IPS DF 4.7 (cell line): ENCODE data around the gene CAVIN3.

Experiments
- DNase-seq: peaks from one replicate; pipeline ENCODE4 v3.0.0-alpha.2; 2013; ENCODE audit warnings: low spot score; ENCODE audit errors: extremely low read depth

CAVIN3 gene, protein sequence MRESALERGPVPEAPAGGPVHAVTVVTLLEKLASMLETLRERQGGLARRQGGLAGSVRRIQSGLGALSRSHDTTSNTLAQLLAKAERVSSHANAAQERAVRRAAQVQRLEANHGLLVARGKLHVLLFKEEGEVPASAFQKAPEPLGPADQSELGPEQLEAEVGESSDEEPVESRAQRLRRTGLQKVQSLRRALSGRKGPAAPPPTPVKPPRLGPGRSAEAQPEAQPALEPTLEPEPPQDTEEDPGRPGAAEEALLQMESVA

DNA sequence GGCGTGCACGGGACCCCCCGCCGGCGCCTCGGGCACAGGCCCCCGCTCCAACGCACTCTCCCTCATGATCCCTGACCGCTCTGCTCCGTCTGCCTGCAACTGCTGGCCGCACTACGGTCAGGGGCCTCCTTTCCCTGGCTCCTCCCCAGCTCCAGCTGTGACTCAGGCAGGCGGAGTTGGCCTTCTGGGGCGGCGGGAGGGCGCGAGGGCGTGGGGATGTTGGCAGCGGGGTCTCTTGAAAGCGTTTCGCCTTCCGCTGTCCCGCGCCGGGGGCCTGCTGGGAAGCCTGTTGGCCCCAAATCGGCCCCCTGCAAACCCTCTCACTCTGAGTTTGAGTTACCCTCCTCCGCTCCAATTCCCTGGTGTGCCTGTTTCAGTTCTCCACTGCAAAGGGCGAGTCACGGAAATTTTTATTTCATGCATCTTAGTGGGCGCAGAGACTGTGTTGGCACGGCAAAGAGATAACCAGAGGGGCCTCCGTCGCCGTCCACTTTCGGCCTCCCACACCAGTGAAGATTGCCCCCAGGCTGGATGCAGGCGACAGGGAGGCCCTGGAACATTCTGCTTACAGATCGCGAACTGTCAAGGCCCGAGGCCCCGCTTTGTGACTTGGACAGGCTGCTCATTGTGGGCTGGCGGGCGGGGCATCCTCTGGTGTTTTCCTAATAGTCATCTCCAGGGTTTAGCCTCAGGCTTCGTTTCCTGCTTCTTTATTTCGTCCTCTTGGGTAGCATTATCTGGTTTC, at the start of gene CAVIN3:
TSS of gene CAVIN3 (minus strand) at position 91 of the 745 bp plus-strand sequence. CDS start at position 66, 25 bp downstream.
- no peak for DNase-seq

DNA sequence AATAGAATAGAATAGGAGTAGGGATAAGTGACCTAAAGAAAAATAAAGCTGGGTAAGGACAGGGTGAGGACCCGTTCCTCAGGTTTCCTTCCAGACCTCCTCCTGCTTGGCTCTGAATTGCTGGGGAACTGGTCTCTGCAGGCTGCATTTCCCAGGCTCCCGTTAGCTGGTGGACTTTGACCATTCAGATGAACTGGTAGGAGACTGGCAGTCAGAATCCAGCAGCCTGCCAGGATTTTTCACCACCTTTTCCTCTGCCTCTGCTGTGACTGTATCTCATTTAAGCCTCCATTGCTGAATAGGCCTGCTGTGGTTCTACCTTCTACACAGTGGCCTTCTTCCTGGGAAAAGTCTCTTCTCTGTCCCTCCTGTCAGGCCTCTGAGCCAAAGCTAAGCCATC, 45.4 kb upstream of the CAVIN3 start:
- no peak for DNase-seq

DNA sequence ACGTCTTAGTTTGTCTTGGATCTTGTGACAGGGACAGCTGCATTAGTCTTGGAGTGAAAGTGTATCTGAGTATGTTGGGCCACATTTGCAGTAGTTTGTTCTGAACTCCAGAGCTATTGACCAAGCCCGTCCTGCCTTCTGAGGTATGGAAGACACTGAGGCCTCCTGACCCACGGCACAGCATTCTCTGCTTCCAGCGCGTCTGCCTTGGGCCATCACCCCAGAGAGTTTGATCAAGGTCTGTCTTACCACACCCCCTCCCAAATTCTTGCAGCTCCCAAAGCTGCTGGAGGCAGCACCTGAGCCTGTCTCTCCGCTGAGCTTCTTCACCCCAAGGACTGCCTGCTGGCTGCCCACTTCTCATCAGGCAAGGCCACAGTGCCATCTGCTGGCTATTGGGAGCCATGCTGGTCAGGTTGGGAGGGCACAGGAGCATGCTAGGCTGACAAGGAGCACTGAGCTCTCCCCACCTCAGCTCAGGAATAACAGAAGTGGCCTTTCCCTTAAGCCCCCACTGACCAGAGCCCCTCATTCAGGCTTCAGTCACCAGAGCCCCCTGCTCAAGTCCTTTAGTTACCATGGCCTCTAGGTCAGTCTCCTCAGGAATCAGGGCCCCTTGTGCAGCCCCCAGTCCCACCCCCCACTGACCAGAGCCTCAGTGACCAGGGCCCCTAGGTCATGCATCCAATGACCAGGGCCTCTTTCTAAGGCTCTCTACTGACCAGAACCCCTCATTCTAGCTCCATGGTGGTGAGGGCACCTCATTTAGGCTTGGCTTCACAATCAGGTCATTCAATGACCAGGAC, 42.8 kb upstream of the CAVIN3 start:
- peak; percentile 68 for DNase-seq

DNA sequence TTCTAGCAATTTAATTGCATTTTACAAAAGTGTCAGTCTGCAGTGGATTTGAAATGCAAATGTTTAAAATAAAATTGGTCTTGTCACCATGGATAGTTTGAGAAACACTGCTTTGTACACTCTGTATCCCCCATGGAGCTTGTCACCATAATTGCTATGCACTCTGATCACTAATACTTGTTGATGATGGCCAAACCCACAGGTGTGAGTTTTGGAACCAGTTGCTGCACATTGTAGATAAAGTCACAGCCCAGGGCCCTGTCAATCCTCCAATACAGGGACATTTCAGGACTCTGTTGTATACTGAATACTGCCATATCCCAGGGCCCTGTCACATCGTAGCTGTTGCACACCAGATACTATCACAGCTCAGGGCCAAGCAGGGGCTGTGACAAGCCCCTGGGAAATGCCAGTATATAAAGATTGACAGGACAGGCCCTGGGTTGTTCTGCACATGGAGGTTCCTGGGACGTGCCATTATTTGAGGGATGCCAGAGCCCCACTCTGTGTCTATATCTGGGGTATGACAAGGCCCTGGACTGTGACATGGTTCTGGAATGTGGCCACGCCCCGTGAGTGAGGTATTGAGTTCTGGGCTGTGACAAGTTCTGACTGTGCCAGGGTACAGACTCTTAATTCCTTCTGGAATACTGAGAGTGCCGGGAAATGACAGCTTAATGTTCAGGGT, 42.0 kb upstream of the CAVIN3 start:
- DNase-seq = no peak

DNA sequence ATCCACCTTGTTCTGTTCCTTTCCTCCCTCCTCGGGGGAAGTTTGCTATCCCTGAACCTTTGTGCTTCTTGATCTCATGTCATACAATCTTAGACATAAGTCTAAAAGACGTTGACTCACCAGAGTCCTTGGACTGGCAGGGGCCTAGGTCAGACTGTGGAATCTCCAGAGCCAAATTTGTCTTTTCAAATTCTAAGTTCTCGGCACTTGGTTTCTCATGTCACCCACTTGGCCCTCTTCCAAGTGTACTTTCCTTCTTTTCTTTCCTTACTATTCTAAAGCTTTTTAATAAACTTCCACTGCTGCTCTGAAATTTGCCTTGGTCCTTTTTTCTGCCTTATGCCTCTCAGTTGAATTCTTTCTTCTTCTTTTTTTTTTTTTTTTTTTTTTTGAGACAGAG, 39.9 kb upstream of the CAVIN3 start:
- DNase-seq = no peak

DNA sequence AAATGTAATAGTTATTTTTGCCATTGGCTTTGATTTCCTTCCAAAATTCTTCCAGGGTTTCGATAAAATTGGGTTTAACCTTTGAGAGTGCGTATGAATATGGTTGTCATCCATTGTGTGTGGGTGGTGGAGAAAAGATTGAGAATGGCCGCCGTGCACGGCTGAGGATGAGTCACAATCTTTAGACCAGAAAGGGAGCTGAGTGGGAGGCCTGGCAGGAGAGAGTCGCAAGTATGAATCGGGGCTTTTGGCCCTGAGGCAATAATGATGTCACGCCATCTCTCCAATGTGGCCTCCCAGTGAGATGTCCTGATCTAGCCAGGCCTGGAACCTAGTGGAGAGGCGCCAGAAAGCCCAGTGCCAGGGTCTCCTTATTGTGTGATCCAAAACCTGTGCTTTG, 36.9 kb upstream of the CAVIN3 start:
- no peak for DNase-seq

DNA sequence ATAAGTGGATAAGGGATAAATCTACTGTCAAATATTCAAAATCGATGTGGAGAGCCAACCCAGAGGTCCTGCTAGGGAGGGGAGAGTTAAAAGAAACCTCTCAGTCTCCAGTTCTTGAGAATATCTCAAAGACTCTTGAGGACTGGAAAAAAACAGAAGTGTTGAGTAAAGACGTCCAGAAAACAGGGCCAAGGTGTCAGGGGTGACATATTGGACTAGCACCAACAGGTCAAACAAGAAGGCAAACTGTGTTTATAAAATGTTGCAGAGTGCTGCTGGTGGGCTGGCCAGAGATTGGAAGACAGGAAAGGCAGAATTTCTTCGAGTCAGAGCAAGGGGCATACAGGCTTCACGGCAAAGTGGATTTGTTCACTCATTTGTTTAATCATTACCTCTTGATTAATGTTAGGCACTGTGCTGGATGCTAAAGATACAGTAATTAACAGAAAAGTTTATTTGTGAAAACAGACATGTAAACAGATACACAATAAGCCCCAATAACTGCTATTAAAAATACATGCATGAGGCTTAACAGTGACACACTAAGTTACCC, 36.3 kb upstream of the CAVIN3 start:
- DNase-seq = no peak

DNA sequence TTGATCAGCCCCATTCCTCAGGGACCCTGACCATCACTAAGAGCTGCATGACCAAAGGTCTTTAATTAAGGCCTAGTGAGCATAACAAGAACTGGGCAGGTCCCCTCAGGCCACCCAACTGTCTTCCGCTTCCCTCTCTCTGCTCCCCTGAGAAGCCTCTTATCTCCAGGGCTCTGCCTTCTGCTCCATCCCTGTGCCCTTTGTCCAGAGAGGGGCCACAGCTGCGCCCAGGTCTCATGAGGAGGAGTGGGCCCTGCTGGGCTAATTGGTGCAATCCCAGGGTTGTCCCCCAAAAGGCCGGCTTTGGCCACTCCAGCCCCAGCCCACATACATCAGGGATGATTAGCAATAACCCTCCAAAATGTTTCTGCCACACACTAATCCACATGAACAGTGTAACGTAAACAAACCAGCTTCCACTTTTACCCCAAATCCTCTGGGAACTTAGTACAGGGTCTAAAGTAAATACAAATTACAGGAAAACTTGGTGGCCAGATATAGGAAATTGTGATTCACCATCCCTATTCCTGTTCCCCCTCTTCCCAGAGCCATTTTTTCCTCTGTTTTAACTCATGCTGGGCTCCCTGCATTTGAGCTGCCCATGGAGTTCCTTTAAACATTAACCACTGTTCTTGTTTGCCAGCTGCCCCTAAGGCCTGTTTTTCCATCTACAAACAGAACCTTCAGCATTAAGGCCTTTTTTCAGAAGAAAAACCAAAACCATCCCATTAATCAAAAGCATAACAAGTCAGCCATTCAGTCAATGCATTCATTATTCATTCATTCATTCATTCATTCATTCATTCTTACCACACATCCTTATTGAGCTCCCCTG, 34.6 kb upstream of the CAVIN3 start:
- DNase-seq = no peak

DNA sequence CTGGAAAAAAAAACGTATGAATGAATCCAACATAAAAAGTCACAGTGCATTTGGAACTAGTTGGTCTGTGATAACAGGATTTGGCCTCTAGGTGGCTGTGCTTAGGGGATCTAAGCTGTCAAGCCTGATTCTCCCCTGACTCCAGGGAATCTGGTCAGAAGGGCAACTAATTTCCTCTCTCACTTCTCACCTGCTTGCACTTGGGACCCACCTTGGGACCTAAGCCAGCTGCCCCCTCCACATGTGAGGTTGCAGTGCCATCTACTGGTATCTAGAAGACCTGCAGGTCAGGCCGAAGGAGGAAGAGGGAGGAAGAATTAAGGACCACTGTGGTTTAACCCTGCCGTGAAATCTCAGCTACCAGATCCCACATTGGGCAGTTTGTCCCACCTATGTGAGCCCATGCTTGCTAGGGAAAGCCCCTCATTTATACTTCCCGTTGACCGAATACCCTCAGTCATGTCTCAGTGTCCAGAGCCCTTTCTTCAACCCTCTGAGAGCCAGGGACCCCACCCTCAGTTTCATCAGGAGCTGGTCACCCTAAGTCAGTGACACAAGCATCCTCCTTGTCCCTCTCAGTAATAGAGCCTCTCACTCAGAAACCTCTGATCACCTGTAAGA, 33.2 kb upstream of the CAVIN3 start:
- peak; percentile 95 for DNase-seq

DNA sequence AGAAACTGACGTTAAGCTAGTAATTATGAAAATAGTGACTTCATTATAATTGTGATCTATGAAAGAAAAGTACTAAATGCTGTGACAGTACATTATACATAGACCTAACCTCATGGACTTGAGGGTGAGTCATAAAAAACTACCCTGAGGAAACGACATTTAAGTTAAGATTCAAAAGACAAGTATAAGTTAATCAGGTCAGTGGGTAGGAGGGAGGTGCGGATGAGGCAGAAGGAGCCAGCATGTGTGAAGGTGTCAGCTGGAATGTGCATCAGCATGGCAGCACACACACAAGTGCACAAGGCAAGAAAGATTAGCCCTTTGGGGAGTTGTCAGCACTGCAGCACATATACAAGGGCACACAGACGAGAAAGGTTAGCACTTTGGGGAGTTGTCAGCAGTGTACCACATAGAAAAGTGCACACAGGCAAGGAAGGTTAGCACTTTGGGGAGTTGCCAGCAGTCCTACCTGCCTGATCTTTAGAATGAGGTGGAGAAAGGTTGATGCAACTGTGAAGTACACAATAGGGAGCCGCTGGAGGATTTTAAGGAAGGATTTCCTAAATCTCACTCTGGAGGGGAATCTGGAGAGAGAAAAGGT, 31.6 kb upstream of the CAVIN3 start:
- DNase-seq = no peak

DNA sequence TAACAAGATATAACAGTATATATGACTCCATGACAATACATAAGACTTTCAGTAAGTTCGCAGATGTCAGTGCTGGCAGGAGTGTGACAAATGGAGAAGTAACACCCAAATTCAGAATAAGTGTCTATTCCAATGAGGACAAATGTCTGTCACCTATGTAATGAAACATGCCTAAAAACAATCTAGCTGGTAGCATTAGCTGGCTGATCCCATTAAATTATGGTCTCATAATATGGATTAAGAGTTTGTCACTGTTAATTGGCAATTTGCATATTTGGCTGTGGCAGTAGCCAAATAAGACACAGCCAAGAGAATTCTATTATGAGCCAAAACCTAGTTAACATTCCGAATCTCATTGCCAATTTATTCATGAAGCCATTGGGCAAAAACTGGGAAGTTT, 30.2 kb upstream of the CAVIN3 start:
- no peak for DNase-seq

DNA sequence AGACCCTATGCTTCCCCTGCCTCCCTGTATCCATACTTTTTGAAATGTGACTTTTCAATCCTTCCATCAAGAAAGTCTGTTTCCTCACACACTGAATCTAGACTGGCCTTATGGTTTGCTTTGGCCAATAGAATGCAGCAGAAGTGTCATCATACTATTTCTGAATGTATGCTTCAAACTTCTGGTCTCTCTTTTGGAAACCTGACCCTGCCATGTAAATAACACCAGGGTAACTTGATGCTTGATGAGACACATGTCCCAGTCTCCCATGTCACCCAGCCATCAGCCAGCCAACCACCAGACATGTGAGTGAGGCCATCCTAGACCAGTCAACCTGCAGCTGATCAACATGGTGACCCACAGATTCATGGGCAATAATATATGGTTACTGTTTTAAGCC, 29.7 kb upstream of the CAVIN3 start:
- no peak for DNase-seq

DNA sequence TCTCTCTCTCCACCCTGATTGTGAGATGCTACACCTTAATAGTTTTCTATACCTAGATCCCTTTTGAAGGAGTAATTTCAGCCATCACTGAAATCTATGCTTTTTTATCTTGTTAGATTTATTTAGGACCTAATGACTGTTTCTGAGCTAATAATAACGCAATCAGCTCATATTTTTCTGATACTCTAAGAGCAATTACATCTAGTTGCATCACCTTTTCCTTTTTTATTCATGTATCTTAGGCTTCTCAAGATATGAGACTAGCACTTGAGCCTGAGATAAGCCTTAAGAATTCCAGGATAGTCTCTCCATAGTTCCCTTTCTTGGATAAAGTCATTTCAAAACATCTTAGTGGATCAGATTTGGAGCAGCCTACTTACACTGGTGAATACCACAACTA, 25.1 kb upstream of the CAVIN3 start:
- DNase-seq = no peak

DNA sequence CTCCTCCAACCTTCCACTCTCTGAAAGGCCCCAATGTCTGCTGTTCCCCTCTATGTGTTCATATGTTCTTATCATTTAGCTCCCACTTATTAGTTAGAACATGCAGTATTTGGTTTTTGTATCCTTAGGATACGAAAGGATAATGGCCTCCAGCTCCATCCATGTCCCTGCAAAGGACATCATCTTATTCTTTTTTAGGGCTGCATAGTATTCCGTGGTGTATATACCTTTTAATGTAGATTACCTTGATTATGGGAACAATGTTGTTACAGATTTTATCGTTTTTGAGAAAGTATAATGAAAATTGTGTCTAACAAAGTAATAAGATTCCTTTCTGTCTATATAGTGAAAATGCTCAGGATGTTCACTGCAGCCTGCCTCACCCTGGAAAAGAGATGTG, 16.0 kb upstream of the CAVIN3 start:
- DNase-seq = no peak

DNA sequence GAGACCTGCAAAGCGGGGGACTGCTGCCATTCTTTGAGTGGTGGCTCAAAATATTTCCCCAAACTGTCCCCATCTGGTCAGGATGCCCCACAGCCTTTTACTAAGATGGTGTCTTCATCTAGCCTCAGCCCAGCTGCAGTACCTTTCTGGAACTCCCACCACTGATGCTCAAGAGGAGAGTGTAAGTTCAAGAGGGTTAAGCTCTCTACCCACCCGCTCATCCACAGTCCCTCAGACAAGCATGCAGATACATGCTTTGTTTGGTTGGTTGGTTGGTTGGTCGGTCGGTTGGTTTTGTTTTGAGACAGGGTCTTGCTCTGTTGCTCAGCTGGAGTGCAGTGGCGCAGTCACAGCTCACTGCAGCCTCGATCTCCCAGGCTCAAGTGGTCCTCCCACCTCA, 14.5 kb upstream of the CAVIN3 start:
- DNase-seq = no peak

DNA sequence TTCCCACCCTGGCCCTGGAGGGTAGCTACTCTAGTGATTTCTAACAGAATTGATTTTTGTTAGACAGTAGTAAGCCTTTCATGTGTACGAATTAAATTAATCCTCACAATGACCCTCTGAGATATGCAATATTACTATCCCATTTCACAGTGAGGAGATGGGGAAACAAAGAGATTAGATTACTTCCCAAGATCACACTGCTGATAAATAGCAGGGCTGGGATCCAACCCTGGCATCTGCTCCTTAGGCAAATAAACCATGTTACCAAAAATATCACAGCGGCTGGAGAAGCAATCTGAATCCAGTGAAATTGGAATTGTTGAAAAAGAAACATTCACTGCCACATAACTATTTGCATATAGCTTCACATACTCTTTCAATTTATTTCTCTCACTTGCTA, 12.8 kb upstream of the CAVIN3 start:
- DNase-seq = no peak

DNA sequence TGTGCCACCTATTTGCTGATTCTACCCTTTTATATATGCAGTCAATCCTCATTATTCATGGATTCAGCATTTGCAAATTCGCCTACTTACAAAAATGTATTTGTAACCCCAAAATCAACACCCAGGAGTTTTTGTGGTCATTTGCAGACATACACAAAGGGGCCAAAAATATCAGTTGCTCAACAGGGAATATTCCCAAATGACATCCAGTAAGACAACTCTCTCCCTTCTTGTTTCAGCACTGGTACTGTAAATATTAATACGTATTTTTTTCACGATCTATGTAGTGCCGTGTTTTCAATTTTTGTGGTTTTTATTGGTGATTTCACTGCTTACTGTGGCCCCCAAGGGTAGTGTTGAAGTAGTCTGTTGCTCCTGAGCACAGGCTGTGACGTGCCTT, 11.8 kb upstream of the CAVIN3 start:
- no peak for DNase-seq

DNA sequence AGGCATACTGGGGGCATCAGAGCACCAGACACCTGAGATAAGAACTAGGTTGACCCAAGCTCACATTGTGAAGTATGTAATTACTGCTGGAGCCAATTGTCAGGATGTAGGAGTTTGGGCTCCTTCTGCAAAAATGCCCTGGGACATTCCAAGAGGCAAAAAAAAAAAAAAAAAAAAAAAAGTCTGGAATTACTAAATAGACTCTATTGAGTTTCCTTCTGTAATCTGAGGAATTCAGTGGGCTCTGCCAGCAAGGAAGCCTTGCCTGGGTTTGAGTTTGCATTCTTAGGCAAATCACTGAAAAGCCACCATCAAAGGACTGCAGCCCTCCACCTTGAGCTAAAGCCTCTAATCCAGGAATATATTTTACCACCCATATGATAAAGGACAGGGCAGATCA, 8.0 kb upstream of the CAVIN3 start:
- DNase-seq = no peak

DNA sequence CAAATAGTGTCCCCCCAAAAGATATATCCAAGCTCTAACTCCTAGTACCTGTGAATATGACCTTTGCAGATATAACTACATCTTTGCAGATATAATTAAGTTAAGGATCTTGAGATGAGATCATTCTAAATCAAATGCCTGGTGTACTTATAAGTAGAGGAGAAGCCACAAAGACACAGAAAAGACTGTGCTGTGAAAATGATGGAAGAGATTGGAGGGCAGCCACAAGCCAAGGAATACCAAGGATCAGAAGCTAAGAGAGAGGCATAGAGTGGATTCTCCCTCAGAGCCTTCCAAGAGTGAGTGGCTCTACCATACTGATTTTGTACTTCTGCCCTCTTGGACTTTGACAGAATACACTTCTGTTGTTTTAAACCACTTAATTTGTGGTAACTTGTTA, 7.5 kb upstream of the CAVIN3 start:
- DNase-seq = no peak

DNA sequence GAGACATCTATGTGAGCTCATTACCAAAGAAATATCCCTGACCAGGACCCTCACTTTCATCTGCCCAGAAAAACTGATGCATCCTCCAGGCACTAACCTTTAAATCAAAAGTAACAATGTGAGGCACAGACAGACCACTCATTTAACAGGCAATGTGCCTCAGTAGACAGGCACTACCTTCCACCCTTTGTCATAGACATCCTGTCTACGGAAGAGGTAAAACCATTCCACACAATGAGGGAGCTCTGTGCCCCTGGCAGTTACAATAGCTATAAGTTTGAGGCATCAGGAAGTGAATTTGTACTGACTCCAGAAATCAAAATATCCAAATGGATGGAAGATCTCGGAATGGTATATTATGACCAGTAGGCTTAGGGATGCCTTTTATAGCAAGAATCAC, 6.7 kb upstream of the CAVIN3 start:
- no peak for DNase-seq
